ENCODE results near the gene OVOL2. TPM values are rescaled to one million over a fixed set of nuclear protein-coding genes. Genes with fewer than 3 reads are reported as not detected.

OVOL2 gene
- total and polyA plus RNA-seq, 2 donors, result 0.62 to 3.9 TPM

GRCh38 chr20:18016772-18017171, 40.9 kb downstream of the OVOL2 start:
- Histone ChIP-seq H3K4me3 (ENCODE audit: low read depth, low read length) (no peak overlapping the region), H3K36me3 (ENCODE audit: insufficient read depth) (no peaks in the 10 kb centered on the region), H3K4me1 (ENCODE audit: insufficient read depth) (no peaks in the 10 kb centered on the region), H3K27ac (ENCODE audit: low read depth) (no peak overlapping the region)
- no peak for DNase-seq (ENCODE audit: extremely low spot score)
- WGBS, result 77% methylated on average over 3 of the region's 3 CpGs

GRCh38 chr20:18014411-18014810, 43.3 kb downstream of the OVOL2 start:
- 88% methylated on average over 6 of the region's 6 CpGs for WGBS
- no peak overlapping the region for H3K27ac ChIP-seq (ENCODE audit: low read depth)
- no peak overlapping the region for H3K4me3 ChIP-seq (ENCODE audit: low read depth, low read length)
- no peaks in the 10 kb centered on the region for H3K4me1 ChIP-seq (ENCODE audit: insufficient read depth)
- DNase-seq (ENCODE audit: extremely low spot score), result no peak
- no peaks in the 10 kb centered on the region for H3K36me3 ChIP-seq (ENCODE audit: insufficient read depth)

- Histone ChIP-seq H3K27ac (ENCODE audit: low read depth) (no peak overlapping the region), H3K4me1 (ENCODE audit: insufficient read depth) (no peaks in the 10 kb centered on the region), H3K36me3 (ENCODE audit: insufficient read depth) (no peaks in the 10 kb centered on the region), H3K4me3 (ENCODE audit: low read depth, low read length) (no peak overlapping the region)
- WGBS, result 97% methylated on average over 2 of the region's 2 CpGs
- DNase-seq (ENCODE audit: extremely low spot score), result no peak
Observed at GRCh38 chr20:18012901-18013300, 44.8 kb downstream of the OVOL2 start.

- no peaks in the 10 kb centered on the region for H3K4me1 ChIP-seq (ENCODE audit: insufficient read depth)
- 94% methylated on average over 21 of the region's 21 CpGs for WGBS
- H3K4me3 ChIP-seq (ENCODE audit: low read depth, low read length), result no peak overlapping the region
- no peaks in the 10 kb centered on the region for H3K36me3 ChIP-seq (ENCODE audit: insufficient read depth)
- no peak overlapping the region for H3K27ac ChIP-seq (ENCODE audit: low read depth)
- DNase-seq (ENCODE audit: extremely low spot score), result no peak
Observed at GRCh38 chr20:18011951-18012645, 45.6 kb downstream of the OVOL2 start.

- Histone ChIP-seq H3K4me3 (ENCODE audit: low read depth, low read length) (no peak overlapping the region), H3K36me3 (ENCODE audit: insufficient read depth) (no peaks in the 10 kb centered on the region), H3K4me1 (ENCODE audit: insufficient read depth) (no peaks in the 10 kb centered on the region), H3K27ac (ENCODE audit: low read depth) (no peak overlapping the region)
- WGBS, result 84% methylated on average over 14 of the region's 14 CpGs
- DNase-seq (ENCODE audit: extremely low spot score), result no peak
Observed at GRCh38 chr20:18011482-18011881, 46.2 kb downstream of the OVOL2 start.

GRCh38 chr20:18009116-18009515, 48.6 kb downstream of the OVOL2 start:
- DNase-seq (ENCODE audit: extremely low spot score), result no peak
- Histone ChIP-seq H3K27ac (ENCODE audit: low read depth) (no peak overlapping the region), H3K36me3 (ENCODE audit: insufficient read depth) (no peaks in the 10 kb centered on the region), H3K4me1 (ENCODE audit: insufficient read depth) (no peaks in the 10 kb centered on the region), H3K4me3 (ENCODE audit: low read depth, low read length) (no peak overlapping the region)
- 91% methylated on average over 7 of the region's 7 CpGs for WGBS

GRCh38 chr20:18007534-18008292, 50.0 kb downstream of the OVOL2 start:
- Histone ChIP-seq H3K36me3 (ENCODE audit: insufficient read depth) (no peaks in the 10 kb centered on the region), H3K4me1 (ENCODE audit: insufficient read depth) (no peaks in the 10 kb centered on the region), H3K27ac (ENCODE audit: low read depth) (no peak overlapping the region), H3K4me3 (ENCODE audit: low read depth, low read length) (no peak overlapping the region)
- 47% methylated on average over 19 of the region's 19 CpGs for WGBS
- no peak for DNase-seq (ENCODE audit: extremely low spot score)

GRCh38 chr20:18006684-18007083, 51.0 kb downstream of the OVOL2 start:
- H3K4me3 ChIP-seq (ENCODE audit: low read depth, low read length), result no peak overlapping the region
- H3K27ac ChIP-seq (ENCODE audit: low read depth), result no peak overlapping the region
- 90% methylated on average over 7 of the region's 7 CpGs for WGBS
- no peaks in the 10 kb centered on the region for H3K4me1 ChIP-seq (ENCODE audit: insufficient read depth)
- no peaks in the 10 kb centered on the region for H3K36me3 ChIP-seq (ENCODE audit: insufficient read depth)
- DNase-seq (ENCODE audit: extremely low spot score), result no peak

GRCh38 chr20:18005990-18006364, 51.7 kb downstream of the OVOL2 start:
- H3K27ac ChIP-seq (ENCODE audit: low read depth), result no peak overlapping the region
- no peaks in the 10 kb centered on the region for H3K4me1 ChIP-seq (ENCODE audit: insufficient read depth)
- no peak for DNase-seq (ENCODE audit: extremely low spot score)
- no peak overlapping the region for H3K4me3 ChIP-seq (ENCODE audit: low read depth, low read length)
- WGBS, result 71% methylated on average over 6 of the region's 6 CpGs
- H3K36me3 ChIP-seq (ENCODE audit: insufficient read depth), result no peaks in the 10 kb centered on the region

GRCh38 chr20:18005170-18005989, 52.3 kb downstream of the OVOL2 start:
- no peak overlapping the region for H3K4me3 ChIP-seq (ENCODE audit: low read depth, low read length)
- no peaks in the 10 kb centered on the region for H3K36me3 ChIP-seq (ENCODE audit: insufficient read depth)
- H3K27ac ChIP-seq (ENCODE audit: low read depth), result no peak overlapping the region
- no peaks in the 10 kb centered on the region for H3K4me1 ChIP-seq (ENCODE audit: insufficient read depth)
- WGBS, result 87% methylated on average over 21 of the region's 21 CpGs
- DNase-seq (ENCODE audit: extremely low spot score), result no peak

GRCh38 chr20:18004384-18005031, 53.2 kb downstream of the OVOL2 start:
- no peaks in the 10 kb centered on the region for H3K4me1 ChIP-seq (ENCODE audit: insufficient read depth)
- DNase-seq (ENCODE audit: extremely low spot score), result no peak
- no peak overlapping the region for H3K4me3 ChIP-seq (ENCODE audit: low read depth, low read length)
- 75% methylated on average over 8 of the region's 8 CpGs for WGBS
- no peaks in the 10 kb centered on the region for H3K36me3 ChIP-seq (ENCODE audit: insufficient read depth)
- H3K27ac ChIP-seq (ENCODE audit: low read depth), result no peak overlapping the region

GRCh38 chr20:18003897-18004296, 53.8 kb downstream of the OVOL2 start:
- Histone ChIP-seq H3K27ac (ENCODE audit: low read depth) (no peak overlapping the region), H3K4me1 (ENCODE audit: insufficient read depth) (no peaks in the 10 kb centered on the region), H3K36me3 (ENCODE audit: insufficient read depth) (no peaks in the 10 kb centered on the region), H3K4me3 (ENCODE audit: low read depth, low read length) (no peak overlapping the region)
- no peak for DNase-seq (ENCODE audit: extremely low spot score)
- WGBS, result 61% methylated on average over 5 of the region's 5 CpGs

- H3K4me3 ChIP-seq (ENCODE audit: low read depth, low read length), result no peak overlapping the region
- no peak overlapping the region for H3K27ac ChIP-seq (ENCODE audit: low read depth)
- H3K4me1 ChIP-seq (ENCODE audit: insufficient read depth), result no peaks in the 10 kb centered on the region
- H3K36me3 ChIP-seq (ENCODE audit: insufficient read depth), result no peaks in the 10 kb centered on the region
- no peak for DNase-seq (ENCODE audit: extremely low spot score)
- 58% methylated on average over 10 of the region's 10 CpGs for WGBS
Observed at GRCh38 chr20:18001131-18001921, 56.4 kb downstream of the OVOL2 start.

Measured in urinary bladder (tissue), 4 donors.